Measurements from ENCODE around the gene WWC1. TPM values are rescaled to one million over a fixed set of nuclear protein-coding genes. Genes with fewer than 3 reads are reported as not detected.

WWC1 gene
- total RNA-seq, 1 experiment from 2014 or later, result 29.4 TPM

GRCh38 chr5:168477060-168477459 lies 185.6 kb downstream of the WWC1 start:
- DNase-seq (ENCODE audit: low read depth, low spot score) (no peak), ATAC-seq (no peak)
- TF ChIP-seq POLR2AphosphoS5 (IDR thresholded peaks at IDR 0.05; ENCODE audit: low read depth, low read length), result no peak
- no peak for TF ChIP-seq CTCF (IDR thresholded peaks at IDR 0.05)
- TF ChIP-seq TCF7L2 (IDR thresholded peaks at IDR 0.05; ENCODE audit: low read depth, low read length), result no peak
- no peak for TF ChIP-seq SIN3A (IDR thresholded peaks at IDR 0.05; ENCODE audit: borderline replicate concordance, insufficient read depth, low read depth, low read length)
- TF ChIP-seq REST (IDR thresholded peaks at IDR 0.05; ENCODE audit: insufficient read depth in 1 of 2, low read depth in 2 of 2, low read length in 1 of 2), result no peak
- in situ Hi-C loops (cut with HindIII; ENCODE audit: low pct_unique_long_range_greater_than_20kb, low sequenced_read_pairs), result no loop called here
- ChIA-PET POLR2A (interaction anchor here (0.7 kb wide), 1 partner anchor 636 kb away, joined by 3 read pairs; no protein-coding TSS in a partner anchor), CTCF (no interaction called here)
- no peaks in the 10 kb centered on the region for H3K9me3 ChIP-seq (ENCODE audit: control insufficient read depth, insufficient read depth, low read depth, low read length)
- H3K4me3 ChIP-seq (ENCODE audit: low read depth in 2 of 2, low read length in 2 of 2), result no peak overlapping the region
- BruUV-seq (replicated peaks), result no TSS peak
- no peaks in the 10 kb centered on the region for H3K27me3 ChIP-seq (ENCODE audit: control insufficient read depth, insufficient read depth, low read length)
- H3K36me3 ChIP-seq (ENCODE audit: control insufficient read depth, insufficient read depth, low read length), result no peaks in the 10 kb centered on the region
- no peak overlapping the region for H3K27ac ChIP-seq (ENCODE audit: low read length)
- intact Hi-C loops (cut with micrococcal nuclease; ENCODE audit: unreplicated experiment), result no loop called here
- no peaks in the 10 kb centered on the region for H3K4me1 ChIP-seq (ENCODE audit: control insufficient read depth, insufficient read depth, low read length)

- POLR2A ChIA-PET, result no interaction called here
- ATAC-seq, result peak; percentile 76
- no peak overlapping the region for H3K27ac ChIP-seq (ENCODE audit: low read length)
- H3K36me3 ChIP-seq (ENCODE audit: control insufficient read depth, insufficient read depth, low read length), result no peaks in the 10 kb centered on the region
- no peaks in the 10 kb centered on the region for H3K9me3 ChIP-seq (ENCODE audit: control insufficient read depth, insufficient read depth, low read depth, low read length)
- intact Hi-C loops (cut with micrococcal nuclease; ENCODE audit: unreplicated experiment), result no loop called here
- no TSS peak for BruUV-seq (replicated peaks)
- CTCF ChIA-PET, result no interaction called here
- TF ChIP-seq POLR2AphosphoS5 (IDR thresholded peaks at IDR 0.05; ENCODE audit: low read depth, low read length), result no peak
- no peak for TF ChIP-seq SIN3A (IDR thresholded peaks at IDR 0.05; ENCODE audit: borderline replicate concordance, insufficient read depth, low read depth, low read length)
- no peak for TF ChIP-seq REST (IDR thresholded peaks at IDR 0.05; ENCODE audit: insufficient read depth in 1 of 2, low read depth in 2 of 2, low read length in 1 of 2)
- no peak for TF ChIP-seq TCF7L2 (IDR thresholded peaks at IDR 0.05; ENCODE audit: low read depth, low read length)
- no peak for TF ChIP-seq CTCF (IDR thresholded peaks at IDR 0.05)
- in situ Hi-C loops (cut with HindIII; ENCODE audit: low pct_unique_long_range_greater_than_20kb, low sequenced_read_pairs), result no loop called here
- DNase-seq (ENCODE audit: low read depth, low spot score), result peak; percentile 15
- no peak overlapping the region for H3K4me3 ChIP-seq (ENCODE audit: low read depth in 2 of 2, low read length in 2 of 2)
- no peaks in the 10 kb centered on the region for H3K27me3 ChIP-seq (ENCODE audit: control insufficient read depth, insufficient read depth, low read length)
- H3K4me1 ChIP-seq (ENCODE audit: control insufficient read depth, insufficient read depth, low read length), result no peaks in the 10 kb centered on the region
These were observed 187.7 kb downstream of the WWC1 start for GRCh38 chr5:168479166-168479565.

Data from Panc1 (cell line).